ENCODE measurements around the gene GLO1. TPM values are rescaled to one million over a fixed set of nuclear protein-coding genes. Genes with fewer than 3 reads are reported as not detected.

GLO1 gene
- total and polyA plus RNA-seq, 7 donors: 64.9 to 129 (median 96.0) TPM

DNA sequence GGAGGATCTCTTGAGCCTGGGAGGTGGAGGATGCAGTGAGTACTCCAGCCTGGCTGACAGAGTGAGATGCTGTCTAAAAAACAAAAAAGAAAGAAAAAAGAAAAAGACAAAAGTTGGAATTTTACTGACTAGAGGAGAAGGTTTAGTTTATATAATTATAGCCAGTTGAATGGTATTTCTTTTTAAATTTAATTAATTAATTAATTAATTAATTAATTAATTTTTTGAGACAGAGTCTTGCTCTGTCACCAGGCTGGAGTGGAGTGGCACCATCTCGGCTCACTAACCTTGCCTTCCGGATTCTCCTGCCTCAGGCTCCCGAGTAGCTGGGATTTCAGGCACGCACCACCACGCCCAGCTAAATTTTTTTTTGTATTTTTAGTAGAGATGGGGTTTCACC lies 20.8 kb upstream of the GLO1 start:
- intact Hi-C loops (cut with DNase I): no loop called here
- Histone ChIP-seq H3K27ac (no peak overlapping the region), H3K4me1 (no peaks in the 10 kb centered on the region), H3K9me3 (no peaks in the 10 kb centered on the region), H3K27me3 (peaks cover 0 to 9% (median 0%) of the 10 kb centered on the region in 3 donors), H3K4me3 (no peak overlapping the region), H3K36me3 (no peaks in the 10 kb centered on the region)
- DNase-seq: no peak
- TF ChIP-seq, protein P1, sequence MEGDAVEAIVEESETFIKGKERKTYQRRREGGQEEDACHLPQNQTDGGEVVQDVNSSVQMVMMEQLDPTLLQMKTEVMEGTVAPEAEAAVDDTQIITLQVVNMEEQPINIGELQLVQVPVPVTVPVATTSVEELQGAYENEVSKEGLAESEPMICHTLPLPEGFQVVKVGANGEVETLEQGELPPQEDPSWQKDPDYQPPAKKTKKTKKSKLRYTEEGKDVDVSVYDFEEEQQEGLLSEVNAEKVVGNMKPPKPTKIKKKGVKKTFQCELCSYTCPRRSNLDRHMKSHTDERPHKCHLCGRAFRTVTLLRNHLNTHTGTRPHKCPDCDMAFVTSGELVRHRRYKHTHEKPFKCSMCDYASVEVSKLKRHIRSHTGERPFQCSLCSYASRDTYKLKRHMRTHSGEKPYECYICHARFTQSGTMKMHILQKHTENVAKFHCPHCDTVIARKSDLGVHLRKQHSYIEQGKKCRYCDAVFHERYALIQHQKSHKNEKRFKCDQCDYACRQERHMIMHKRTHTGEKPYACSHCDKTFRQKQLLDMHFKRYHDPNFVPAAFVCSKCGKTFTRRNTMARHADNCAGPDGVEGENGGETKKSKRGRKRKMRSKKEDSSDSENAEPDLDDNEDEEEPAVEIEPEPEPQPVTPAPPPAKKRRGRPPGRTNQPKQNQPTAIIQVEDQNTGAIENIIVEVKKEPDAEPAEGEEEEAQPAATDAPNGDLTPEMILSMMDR (IDR thresholded peaks at IDR 0.05): no peak
- TF ChIP-seq EP300 (IDR thresholded peaks at IDR 0.05) (no peak), POLR2A (IDR thresholded peaks at IDR 0.05) (no peak), POLR2AphosphoS5 (IDR thresholded peaks at IDR 0.05) (no peak)
- 93 to 97% methylated on average over 5 of the region's 5 CpGs for WGBS, 2 donors

DNA sequence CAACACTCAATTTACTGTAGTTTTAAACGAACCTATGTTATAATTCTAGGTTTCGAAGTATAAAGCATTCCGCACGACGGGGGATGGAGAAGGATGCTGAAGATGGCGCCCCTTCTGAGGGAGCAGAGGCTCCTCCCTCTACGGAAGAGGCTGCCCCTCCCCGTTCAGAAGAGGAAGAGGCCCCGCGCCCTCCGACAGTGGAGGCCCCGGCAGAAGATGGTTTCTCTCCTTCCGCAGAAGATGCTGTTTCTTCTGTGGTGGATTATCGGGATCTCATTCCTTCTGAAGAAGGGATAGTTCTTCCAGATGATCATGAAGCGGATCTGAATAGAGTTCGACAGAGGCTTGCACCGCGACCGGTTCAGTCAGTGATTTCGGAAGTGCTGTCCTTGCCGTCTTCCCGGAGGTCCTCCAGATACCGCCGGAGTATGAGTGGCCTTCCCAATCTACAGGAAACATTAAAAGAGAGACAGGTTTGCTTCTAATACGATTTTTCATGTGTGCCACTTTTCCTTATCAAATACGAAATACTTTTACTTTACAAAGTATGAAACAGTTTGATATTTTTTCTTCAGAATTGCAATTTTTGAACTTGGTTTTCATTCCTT lies 19.9 kb upstream of the GLO1 start:
- no peaks in the 10 kb centered on the region for H3K36me3 ChIP-seq
- H3K9me3 ChIP-seq: no peaks in the 10 kb centered on the region
- H3K27ac ChIP-seq: no peak overlapping the region
- 89 to 93% methylated on average over 26 of the region's 26 CpGs for WGBS, 2 donors
- H3K4me3 ChIP-seq: no peak overlapping the region
- DNase-seq: no peak
- H3K27me3 ChIP-seq: peaks cover 0 to 18% (median 0%) of the 10 kb centered on the region in 3 donors
- TF ChIP-seq POLR2AphosphoS5 (IDR thresholded peaks at IDR 0.05) (no peak), EP300 (IDR thresholded peaks at IDR 0.05) (no peak), POLR2A (IDR thresholded peaks at IDR 0.05) (no peak)
- TF ChIP-seq, protein P1 (IDR thresholded peaks at IDR 0.05): no peak
- intact Hi-C loops (cut with DNase I): no loop called here
- H3K4me1 ChIP-seq: no peaks in the 10 kb centered on the region

DNA sequence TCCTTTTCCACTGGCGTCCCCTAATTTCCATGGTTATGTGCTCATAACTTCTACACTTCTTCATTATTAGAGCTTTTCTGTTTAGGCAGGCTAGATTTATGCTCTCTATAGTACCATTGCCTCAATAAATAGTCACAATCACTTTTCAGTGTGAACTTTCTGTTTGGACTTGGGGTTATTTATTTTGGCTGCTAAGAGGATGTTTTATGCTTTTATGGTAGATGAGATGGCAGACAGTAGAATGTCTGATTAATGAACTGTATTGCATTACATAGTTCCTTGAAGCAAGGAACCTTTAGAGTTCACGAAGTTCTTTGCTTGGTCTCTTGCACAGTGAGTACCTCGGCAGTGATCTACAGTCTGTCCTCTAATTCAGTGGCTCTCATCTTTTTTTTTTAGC lies 19.1 kb upstream of the GLO1 start:
- TF ChIP-seq POLR2AphosphoS5 (IDR thresholded peaks at IDR 0.05) (no peak), EP300 (IDR thresholded peaks at IDR 0.05) (no peak)
- TF ChIP-seq, protein P1 (IDR thresholded peaks at IDR 0.05): no peak
- no peak overlapping the region for H3K4me3 ChIP-seq
- intact Hi-C loops (cut with DNase I): no loop called here
- H3K27ac ChIP-seq: no peak overlapping the region
- no peaks in the 10 kb centered on the region for H3K36me3 ChIP-seq
- 19 to 62% methylated on average over 3 of the region's 3 CpGs for WGBS, 2 donors
- no peaks in the 10 kb centered on the region for H3K9me3 ChIP-seq
- no peak for DNase-seq
- peaks cover 0 to 24% (median 0%) of the 10 kb centered on the region in 3 donors for H3K27me3 ChIP-seq
- H3K4me1 ChIP-seq: no peaks in the 10 kb centered on the region

DNA sequence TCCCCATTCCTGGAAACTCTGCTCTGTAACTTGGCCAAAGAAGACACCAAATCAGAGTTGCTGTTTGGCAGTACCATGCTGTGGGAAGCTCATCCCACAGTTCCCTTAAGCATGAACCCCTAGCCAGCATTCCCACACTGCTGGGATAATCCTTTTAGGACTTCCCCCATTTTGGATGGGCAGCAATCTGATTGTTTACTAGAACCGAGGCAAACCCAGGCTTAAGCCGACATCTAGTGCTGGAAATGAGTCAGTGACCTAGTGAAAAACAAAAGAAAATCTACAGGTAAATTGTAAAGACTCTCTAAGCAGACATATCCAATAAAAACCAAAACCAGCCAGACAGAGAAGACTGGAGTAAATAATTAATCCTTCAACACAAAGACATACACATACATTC lies 17.4 kb upstream of the GLO1 start:
- no peaks in the 10 kb centered on the region for H3K9me3 ChIP-seq
- no peak overlapping the region for H3K4me3 ChIP-seq
- 2 to 17% methylated on average over 2 of the region's 2 CpGs for WGBS, 2 donors
- intact Hi-C loops (cut with DNase I): no loop called here
- H3K27ac ChIP-seq: no peak overlapping the region
- no peak for TF ChIP-seq POLR2A (IDR thresholded peaks at IDR 0.05)
- peaks cover 0 to 2% (median 1%) of the 10 kb centered on the region in 4 donors for H3K4me1 ChIP-seq
- no peak for DNase-seq
- H3K36me3 ChIP-seq: no peaks in the 10 kb centered on the region
- H3K27me3 ChIP-seq: peaks cover 0 to 41% (median 9%) of the 10 kb centered on the region in 3 donors

DNA sequence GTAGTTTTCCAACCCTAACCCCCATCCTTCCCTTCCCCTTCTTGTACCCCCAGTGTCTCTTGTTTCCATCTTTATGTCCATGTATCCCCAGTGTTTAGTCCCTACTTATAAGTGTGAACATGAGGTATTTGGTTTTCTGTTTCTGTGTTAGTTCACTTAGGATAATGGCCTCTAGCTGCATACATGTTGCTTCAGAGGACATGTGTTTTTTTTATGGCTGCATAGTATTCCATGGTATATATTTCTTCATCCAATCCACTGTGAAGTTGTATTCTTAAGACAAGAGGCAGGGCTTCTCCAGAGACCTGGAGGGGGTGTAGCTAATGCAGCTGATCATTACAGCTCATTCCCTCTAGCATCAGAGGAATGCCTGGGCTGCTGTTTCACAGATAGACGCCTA lies 16.4 kb upstream of the GLO1 start:
- no peaks in the 10 kb centered on the region for H3K36me3 ChIP-seq
- no peak overlapping the region for H3K27ac ChIP-seq
- TF ChIP-seq EP300 (IDR thresholded peaks at IDR 0.05) (no peak), POLR2A (IDR thresholded peaks at IDR 0.05) (no peak), POLR2AphosphoS5 (IDR thresholded peaks at IDR 0.05) (no peak)
- TF ChIP-seq, protein P1 (IDR thresholded peaks at IDR 0.05): no peak
- WGBS, 2 donors: 90 to 92% methylated on average over 1 of the region's 1 CpG
- intact Hi-C loops (cut with DNase I): no loop called here
- no peak overlapping the region for H3K4me3 ChIP-seq
- H3K4me1 ChIP-seq: peaks cover 0 to 8% (median 6%) of the 10 kb centered on the region in 4 donors
- H3K9me3 ChIP-seq: no peaks in the 10 kb centered on the region
- peaks cover 0 to 50% (median 17%) of the 10 kb centered on the region in 3 donors for H3K27me3 ChIP-seq
- DNase-seq: no peak

Data from sigmoid colon (tissue), 7 donors.